LNCAP (cell line): Measurements from ENCODE around the gene ZNF469.

ENCODE experiments used
- CTCF ChIP-seq: fragments of 450-650 bp; IDR thresholded peaks from 2 replicates; pipeline ENCODE4 v1.5.1; 2017; ENCODE audit warnings: mild to moderate bottlenecking

Gene ZNF469

GRCh38 chr16:88368994-88369393 is 13.8 kb upstream of the ZNF469 start:
- no peak for TF ChIP-seq CTCF

GRCh38 chr16:88369447-88370008 is 13.2 kb upstream of the ZNF469 start:
- TF ChIP-seq CTCF, result no peak

- no peak for TF ChIP-seq CTCF
Measured at GRCh38 chr16:88370365-88370764, 12.4 kb upstream of the ZNF469 start.

- TF ChIP-seq CTCF, result no peak
Measured at GRCh38 chr16:88372522-88372921, 10.2 kb upstream of the ZNF469 start.

GRCh38 chr16:88373211-88373610 is 9.5 kb upstream of the ZNF469 start:
- TF ChIP-seq CTCF, result no peak

GRCh38 chr16:88373927-88374492 is 8.7 kb upstream of the ZNF469 start:
- no peak for TF ChIP-seq CTCF

- TF ChIP-seq CTCF, result no peak
Measured at GRCh38 chr16:88374736-88375135, 8.0 kb upstream of the ZNF469 start.
